Measurements from ENCODE around the gene GUCY2C. TPM values are rescaled to one million over a fixed set of nuclear protein-coding genes. Genes with fewer than 3 reads are reported as not detected.

GUCY2C gene
- total RNA-seq, 2 donors from 2014 or later: 0.14 TPM; not detected in 1

DNA sequence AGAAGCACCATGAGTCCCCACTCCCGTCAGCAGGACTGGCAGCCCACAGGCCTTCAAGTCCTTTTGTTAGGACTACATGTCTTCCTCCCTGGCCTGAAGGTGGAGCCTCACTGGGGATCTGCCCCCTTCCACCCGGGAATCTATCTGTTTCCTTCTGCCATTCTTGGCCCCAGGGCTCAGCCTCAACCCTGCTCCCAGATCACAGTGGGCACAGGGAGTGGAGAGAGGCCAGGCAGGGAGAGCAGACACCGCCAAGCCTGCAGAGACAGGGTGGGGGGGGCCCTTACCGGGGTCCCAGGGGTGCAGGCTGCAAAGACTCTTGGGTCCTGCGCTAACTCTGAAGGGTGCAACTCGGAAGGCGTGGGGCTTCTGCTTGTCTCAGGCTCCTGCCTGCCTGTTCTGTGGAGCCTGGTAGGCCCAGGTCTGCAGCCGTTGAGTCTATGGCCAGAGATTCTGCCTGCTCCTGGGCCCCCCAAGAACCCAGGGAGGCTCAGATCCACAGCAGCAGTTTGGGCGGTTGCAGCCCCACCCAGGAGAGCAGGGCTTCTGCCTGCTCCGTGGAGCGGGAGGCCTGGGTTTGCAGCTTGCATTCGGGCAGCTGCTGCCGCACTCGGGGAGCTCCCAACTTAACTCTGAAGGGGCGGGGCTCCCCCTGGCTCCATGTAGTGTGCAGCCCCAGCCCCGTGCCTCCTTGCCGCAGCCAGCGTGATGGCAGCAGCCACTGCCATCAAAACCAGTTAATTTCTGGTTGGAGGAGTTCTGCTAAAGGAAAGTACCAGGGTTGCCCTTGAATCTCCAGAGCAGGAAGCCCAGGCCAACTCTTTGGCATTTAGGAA is 107.0 kb downstream of the GUCY2C start:
- Histone ChIP-seq H3K9me3 (no peaks in the 10 kb centered on the region), H3K4me1 (ENCODE audit: control insufficient read depth in 1 of 2, low read depth in 2 of 2) (no peaks in the 10 kb centered on the region), H3K27ac (no peak overlapping the region), H3K4me3 (no peak overlapping the region), H3K27me3 (replicated peaks; ENCODE audit: insufficient read depth) (no peaks in the 10 kb centered on the region), H3K36me3 (no peaks in the 10 kb centered on the region)
- no peak for DNase-seq (ENCODE audit: low spot score)
- TF ChIP-seq, protein P1, sequence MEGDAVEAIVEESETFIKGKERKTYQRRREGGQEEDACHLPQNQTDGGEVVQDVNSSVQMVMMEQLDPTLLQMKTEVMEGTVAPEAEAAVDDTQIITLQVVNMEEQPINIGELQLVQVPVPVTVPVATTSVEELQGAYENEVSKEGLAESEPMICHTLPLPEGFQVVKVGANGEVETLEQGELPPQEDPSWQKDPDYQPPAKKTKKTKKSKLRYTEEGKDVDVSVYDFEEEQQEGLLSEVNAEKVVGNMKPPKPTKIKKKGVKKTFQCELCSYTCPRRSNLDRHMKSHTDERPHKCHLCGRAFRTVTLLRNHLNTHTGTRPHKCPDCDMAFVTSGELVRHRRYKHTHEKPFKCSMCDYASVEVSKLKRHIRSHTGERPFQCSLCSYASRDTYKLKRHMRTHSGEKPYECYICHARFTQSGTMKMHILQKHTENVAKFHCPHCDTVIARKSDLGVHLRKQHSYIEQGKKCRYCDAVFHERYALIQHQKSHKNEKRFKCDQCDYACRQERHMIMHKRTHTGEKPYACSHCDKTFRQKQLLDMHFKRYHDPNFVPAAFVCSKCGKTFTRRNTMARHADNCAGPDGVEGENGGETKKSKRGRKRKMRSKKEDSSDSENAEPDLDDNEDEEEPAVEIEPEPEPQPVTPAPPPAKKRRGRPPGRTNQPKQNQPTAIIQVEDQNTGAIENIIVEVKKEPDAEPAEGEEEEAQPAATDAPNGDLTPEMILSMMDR (IDR thresholded peaks at IDR 0.05): no peak
- ATAC-seq (ENCODE audit: insufficient number of reproducible peaks, low FRiP score, low read depth): no peak

DNA sequence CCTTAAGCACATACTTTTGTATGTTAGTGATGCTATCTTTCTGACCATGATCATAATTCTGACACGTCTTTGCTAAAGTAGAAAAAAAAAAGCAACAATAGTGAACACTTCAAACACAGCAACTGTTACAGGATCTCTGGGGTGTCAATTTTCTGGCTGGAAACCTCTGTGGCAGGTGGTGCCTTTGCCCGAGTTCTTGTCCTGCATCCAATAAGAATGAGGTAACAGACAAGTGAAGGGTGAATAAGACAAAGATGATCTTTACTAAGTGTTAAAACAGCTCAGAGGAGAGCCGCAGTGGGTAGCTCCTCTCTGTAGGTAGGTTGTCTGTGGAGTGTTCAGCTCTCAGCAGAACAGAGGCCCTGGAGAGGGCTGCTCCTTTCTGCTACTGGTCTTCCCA is 107.8 kb downstream of the GUCY2C start:
- Histone ChIP-seq H3K27me3 (replicated peaks; ENCODE audit: insufficient read depth) (no peaks in the 10 kb centered on the region), H3K4me1 (ENCODE audit: control insufficient read depth in 1 of 2, low read depth in 2 of 2) (no peaks in the 10 kb centered on the region), H3K36me3 (no peaks in the 10 kb centered on the region), H3K4me3 (no peak overlapping the region), H3K27ac (no peak overlapping the region), H3K9me3 (no peaks in the 10 kb centered on the region)
- DNase-seq (ENCODE audit: low spot score) (no peak), ATAC-seq (ENCODE audit: insufficient number of reproducible peaks, low FRiP score, low read depth) (no peak)
- TF ChIP-seq, protein P1 (IDR thresholded peaks at IDR 0.05): no peak

DNA sequence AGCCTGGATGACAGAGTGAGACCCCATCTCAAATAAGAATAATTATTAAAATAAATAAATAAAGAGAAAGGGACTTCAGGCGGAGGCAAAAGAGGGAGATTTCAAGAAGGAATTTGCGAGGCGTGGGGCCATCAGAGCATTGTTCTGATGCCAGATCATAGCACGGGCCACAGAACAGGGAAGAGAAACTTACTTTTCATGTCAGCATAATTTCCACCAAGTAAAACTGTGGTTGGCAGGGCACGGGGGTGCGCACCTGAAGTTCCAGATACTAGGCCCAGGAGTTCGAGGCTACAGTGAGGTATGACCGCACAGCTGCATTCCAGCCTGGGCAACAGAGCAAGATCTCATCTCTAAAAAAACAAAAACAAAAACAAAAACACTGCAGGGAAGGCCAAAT is 117.8 kb downstream of the GUCY2C start:
- no peak for ATAC-seq (ENCODE audit: insufficient number of reproducible peaks, low FRiP score, low read depth)
- TF ChIP-seq, protein P1 (IDR thresholded peaks at IDR 0.05): no peak
- Histone ChIP-seq H3K36me3 (no peaks in the 10 kb centered on the region), H3K9me3 (no peaks in the 10 kb centered on the region), H3K27me3 (replicated peaks; ENCODE audit: insufficient read depth) (no peaks in the 10 kb centered on the region), H3K27ac (no peak overlapping the region), H3K4me3 (no peak overlapping the region), H3K4me1 (ENCODE audit: control insufficient read depth in 1 of 2, low read depth in 2 of 2) (no peaks in the 10 kb centered on the region)
- no peak for DNase-seq (ENCODE audit: low spot score)

DNA sequence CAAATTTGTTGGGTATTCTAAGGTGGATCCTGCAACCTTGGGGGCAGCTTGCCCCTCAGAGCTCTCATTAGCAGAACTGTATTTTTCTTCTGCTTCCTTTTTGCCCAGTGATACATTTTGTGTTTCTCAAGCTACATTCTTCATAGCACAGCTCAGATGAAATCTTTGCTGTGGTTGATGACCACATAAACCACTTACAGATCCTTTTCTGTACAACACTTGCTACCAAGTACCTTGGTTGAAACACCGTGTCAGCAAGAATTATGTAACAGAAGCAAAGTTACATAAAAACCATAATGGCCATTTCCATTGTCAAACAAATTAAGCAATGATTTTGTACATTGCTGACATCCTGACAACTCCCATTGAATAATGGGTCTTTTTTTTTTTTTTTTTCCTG is 119.1 kb downstream of the GUCY2C start:
- no peak overlapping the region for H3K27ac ChIP-seq
- ATAC-seq (ENCODE audit: insufficient number of reproducible peaks, low FRiP score, low read depth) (no peak), DNase-seq (ENCODE audit: low spot score) (no peak)
- no peaks in the 10 kb centered on the region for H3K4me1 ChIP-seq (ENCODE audit: control insufficient read depth in 1 of 2, low read depth in 2 of 2)
- H3K27me3 ChIP-seq (replicated peaks; ENCODE audit: insufficient read depth): no peaks in the 10 kb centered on the region
- no peaks in the 10 kb centered on the region for H3K36me3 ChIP-seq
- TF ChIP-seq, protein P1 (IDR thresholded peaks at IDR 0.05): no peak
- no peak overlapping the region for H3K4me3 ChIP-seq
- H3K9me3 ChIP-seq: no peaks in the 10 kb centered on the region

DNA sequence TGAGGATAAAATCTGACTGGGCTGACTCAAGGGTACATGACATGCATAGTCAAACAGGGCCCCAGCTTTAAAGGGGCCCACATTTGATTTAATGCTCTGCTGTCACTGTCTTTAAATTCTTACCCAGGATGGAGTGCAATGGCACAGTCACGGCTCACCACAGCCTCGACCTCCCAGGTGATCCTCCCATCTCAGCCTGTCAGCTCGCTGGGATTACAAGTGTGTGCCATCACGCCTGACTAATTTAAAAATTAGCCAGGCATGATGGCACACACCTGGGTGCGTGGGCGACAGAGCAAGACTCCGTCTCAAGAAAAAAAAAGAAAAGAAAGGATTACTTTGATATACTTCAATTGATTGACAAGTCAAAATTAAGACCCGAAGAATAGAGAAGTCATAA is 119.5 kb downstream of the GUCY2C start:
- TF ChIP-seq, protein P1 (IDR thresholded peaks at IDR 0.05): no peak
- Histone ChIP-seq H3K4me1 (ENCODE audit: control insufficient read depth in 1 of 2, low read depth in 2 of 2) (no peaks in the 10 kb centered on the region), H3K4me3 (no peak overlapping the region), H3K36me3 (no peaks in the 10 kb centered on the region), H3K27ac (no peak overlapping the region), H3K9me3 (no peaks in the 10 kb centered on the region), H3K27me3 (replicated peaks; ENCODE audit: insufficient read depth) (no peaks in the 10 kb centered on the region)
- ATAC-seq (ENCODE audit: insufficient number of reproducible peaks, low FRiP score, low read depth) (no peak), DNase-seq (ENCODE audit: low spot score) (no peak)

Data from thoracic aorta (tissue), 2 donors.